ENCODE measurements around the gene SERPINB12. TPM values are rescaled to one million over a fixed set of nuclear protein-coding genes. Genes with fewer than 3 reads are reported as not detected.

Gene SERPINB12
- total RNA-seq, 1 donor from 2014 or later = not detected

DNA sequence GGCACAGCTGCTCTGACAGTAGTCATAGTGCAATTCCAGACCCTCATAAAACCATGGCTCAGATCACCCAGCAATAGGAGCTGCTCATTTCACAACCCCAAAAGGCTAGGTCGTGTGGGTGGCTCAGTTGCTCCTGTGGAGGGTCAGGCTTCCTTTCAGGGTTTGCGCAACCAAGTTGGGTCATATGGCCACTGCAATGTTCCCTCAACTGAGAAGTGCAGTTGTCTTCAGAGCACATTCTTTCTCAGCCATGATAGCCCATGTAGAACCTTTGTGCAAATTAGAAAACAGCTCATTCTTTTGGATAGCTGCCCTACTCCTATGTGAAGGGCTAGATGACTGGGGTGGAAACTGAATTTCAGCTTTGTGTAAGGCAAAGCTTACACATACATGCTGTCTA is 48.2 kb downstream of the SERPINB12 start:
- no peak for ATAC-seq
- intact Hi-C loops (cut with DNase I) = no loop called here
- no peak for DNase-seq (ENCODE audit: low spot score)

DNA sequence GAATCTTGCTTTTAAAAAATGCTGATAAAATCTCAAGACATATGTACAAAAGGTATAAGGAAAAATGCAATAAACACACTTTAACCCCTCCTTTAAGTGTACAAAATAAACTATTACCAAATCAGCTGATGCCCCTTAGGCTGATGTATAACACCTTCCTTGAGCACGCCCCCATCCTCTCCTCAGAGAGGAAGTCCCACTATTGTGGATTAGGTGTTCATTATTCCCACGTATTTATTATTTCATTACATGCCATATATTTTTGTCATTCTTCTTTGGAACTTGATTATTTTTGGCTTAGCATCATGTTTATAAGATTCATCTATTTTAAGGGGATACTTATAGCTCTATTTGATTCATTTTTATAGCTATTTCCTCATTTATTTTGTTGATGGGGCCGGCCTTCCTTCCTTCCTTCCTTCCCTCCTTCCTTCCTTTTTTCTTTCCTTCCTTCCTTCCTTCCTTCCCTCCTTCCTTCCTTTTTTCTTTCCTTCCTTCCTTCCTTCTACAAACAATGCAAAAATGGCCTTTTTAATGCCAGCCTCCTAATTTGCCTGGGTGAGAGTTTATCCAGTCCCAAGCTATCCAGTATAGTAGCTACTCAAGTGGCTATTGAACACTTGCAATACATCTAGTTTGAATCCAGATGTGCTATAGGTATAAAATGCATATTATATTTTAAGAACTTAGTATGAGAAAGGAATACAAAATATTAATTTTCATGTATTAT is 49.0 kb downstream of the SERPINB12 start:
- intact Hi-C loops (cut with DNase I) = no loop called here
- no peak for DNase-seq (ENCODE audit: low spot score)
- ATAC-seq = no peak

DNA sequence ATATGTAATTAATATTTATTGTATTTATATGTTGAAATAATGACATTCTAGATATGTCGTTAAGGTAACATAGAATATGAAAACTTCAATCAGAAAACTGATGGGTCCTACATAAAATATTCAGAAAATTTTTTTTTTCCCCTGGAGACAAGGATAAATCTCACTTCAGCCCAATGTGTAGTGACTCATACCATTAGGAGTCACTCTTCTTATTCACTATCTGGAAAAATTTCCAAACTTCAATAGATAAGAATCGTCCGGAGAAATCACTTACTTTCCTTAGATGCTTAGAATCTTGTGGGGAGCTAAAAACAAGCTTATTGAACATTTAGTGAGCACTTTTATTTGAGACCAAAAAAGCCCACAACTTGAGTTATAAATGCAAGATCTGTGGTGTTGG is 49.6 kb downstream of the SERPINB12 start:
- no peak for DNase-seq (ENCODE audit: low spot score)
- no peak for ATAC-seq
- intact Hi-C loops (cut with DNase I) = no loop called here

DNA sequence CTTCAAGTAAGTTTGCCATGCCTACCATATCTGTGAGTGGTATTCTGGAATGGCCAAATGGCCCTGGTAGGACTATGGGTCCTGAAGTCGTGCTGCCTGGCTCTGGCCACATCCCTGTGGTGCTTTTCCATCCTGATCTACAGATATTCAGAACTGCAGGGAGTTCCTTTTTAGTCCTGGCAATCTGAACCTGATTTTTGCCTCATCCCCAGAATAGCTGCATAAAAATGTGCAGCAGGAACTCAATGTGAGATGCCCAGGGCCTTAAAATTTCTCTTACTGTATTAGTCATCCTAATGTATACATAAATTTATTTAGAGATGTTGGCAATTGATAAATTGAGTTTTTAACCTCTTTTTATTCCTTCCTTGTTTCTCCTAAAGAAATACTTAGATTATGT is 50.3 kb downstream of the SERPINB12 start:
- intact Hi-C loops (cut with DNase I) = no loop called here
- no peak for DNase-seq (ENCODE audit: low spot score)
- no peak for ATAC-seq

DNA sequence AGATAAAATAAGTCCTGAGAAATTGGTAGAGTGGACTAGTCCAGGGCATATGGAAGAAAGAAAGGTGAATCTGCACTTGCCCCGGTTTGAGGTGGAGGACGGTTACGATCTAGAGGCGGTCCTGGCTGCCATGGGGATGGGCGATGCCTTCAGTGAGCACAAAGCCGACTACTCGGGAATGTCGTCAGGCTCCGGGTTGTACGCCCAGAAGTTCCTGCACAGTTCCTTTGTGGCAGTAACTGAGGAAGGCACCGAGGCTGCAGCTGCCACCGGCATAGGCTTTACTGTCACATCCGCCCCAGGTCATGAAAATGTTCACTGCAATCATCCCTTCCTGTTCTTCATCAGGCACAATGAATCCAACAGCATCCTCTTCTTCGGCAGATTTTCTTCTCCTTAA is 54.8 kb downstream of the SERPINB12 start:
- DNase-seq (ENCODE audit: low spot score) (no peak), ATAC-seq (no peak)
- intact Hi-C loops (cut with DNase I) = no loop called here

DNA sequence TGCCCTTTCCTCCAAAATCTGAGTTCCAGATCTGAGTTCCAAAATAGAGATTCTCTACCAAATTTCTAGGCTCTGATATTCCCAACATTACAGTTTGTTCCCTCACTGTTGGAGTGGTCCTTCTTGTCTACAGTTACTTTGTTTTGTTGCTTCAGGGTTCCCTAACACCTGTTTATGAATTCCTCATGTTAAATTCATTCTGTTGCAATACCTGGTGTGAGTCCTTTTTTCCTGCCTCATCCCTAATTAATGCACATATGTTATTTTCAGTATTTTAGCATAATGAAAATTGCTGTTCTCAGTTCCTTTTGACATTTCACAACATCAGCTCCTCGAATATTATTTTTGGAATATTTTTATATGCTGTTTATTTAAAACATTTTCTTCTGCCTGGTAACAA is 61.2 kb downstream of the SERPINB12 start:
- ATAC-seq (no peak), DNase-seq (ENCODE audit: low spot score) (no peak)
- intact Hi-C loops (cut with DNase I) = no loop called here

DNA sequence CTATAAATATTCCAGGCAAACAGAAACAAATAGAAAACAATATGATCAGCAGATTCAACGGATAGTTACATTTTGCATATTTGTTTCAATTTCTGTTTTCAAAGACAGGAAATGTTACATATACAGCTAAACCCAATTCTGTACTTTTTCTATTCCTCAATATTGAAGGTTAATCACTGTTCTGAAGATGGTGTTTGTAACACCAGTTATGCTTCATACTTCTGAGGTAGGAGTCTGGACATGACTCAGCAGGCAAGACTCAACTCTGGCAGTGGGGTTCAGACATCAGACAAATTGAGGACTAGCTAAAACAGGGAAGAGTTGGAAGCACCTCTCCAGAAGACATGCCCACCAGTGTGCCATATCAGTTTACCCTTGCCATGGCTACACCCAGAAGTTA is 61.6 kb downstream of the SERPINB12 start:
- intact Hi-C loops (cut with DNase I) = no loop called here
- no peak for ATAC-seq
- DNase-seq (ENCODE audit: low spot score) = no peak

DNA sequence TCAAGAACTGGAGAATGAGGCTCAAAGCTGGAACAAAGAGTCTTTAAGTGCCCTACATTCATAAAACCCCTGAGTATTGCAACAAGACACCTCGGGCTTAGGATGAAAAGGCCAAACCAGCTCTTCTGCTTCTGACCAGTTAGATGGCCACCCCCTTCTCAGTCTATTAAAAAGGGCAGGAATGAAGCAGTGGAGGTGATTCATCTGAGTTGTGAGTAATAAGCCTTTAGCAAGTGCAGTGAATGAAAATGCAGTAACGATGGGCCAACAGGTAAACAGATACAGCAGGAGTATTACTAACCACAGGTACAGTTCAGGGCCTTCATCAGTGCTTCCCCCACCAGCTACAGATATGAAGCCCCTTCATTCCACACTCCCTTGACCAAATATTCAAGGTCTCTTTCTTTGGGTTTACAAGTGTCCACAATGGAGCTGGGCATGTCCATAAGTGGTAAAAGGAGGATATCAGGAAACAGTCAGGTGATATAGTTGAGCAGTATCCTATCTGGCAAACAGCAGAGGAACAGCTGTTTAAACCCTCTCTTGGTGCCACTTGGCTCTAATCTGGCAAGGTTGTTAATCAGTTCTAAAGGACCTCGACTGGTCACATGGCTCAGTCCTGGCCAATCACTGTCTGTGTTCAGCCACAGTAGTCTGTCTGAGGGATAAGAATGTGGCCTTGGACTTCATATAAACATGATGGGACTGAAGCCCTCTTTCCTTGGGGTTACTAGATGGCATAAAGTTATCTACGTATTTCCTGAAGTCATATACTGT is 62.8 kb downstream of the SERPINB12 start:
- intact Hi-C loops (cut with DNase I) = no loop called here
- DNase-seq (ENCODE audit: low spot score) = no peak
- no peak for ATAC-seq

DNA sequence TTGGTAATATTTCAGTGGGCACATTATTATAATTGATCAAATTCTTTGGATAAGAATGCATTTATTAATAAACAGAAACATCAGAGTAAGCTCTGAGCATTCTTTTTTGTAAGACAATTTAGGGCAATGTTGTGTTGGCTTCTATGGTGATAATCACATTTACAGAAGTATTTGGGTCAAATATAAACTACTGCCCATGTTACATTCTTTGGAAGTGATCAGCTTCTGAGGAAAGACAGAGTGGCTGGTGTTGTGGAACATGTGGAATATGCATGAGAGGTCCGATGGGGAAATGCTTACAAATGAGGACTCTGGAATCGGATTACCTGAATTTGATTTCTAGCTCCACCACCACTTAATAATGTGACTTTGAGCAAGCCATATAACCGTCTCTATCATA is 64.4 kb downstream of the SERPINB12 start:
- intact Hi-C loops (cut with DNase I) = no loop called here
- DNase-seq (ENCODE audit: low spot score) (no peak), ATAC-seq (no peak)

DNA sequence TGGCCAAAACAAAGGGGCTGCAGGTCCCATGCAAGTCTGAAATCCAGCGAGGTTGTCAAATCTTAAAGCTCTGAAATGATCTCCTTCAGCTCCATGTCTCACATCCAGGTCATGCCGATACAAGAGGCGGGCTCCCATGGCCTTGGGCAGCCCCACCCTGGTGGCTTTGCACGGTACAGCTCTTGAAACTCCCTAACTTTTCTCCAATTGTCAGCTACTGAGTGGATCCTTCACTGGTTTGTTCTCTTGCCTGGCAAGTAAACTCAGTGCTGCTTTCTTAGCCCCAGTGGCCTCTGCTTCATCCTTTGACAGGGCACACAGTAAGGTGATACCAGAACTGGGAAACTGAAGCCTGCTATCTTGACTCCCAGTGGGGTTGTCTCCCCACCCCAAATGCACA is 71.3 kb downstream of the SERPINB12 start:
- DNase-seq (ENCODE audit: low spot score) (no peak), ATAC-seq (no peak)
- intact Hi-C loops (cut with DNase I) = no loop called here

DNA sequence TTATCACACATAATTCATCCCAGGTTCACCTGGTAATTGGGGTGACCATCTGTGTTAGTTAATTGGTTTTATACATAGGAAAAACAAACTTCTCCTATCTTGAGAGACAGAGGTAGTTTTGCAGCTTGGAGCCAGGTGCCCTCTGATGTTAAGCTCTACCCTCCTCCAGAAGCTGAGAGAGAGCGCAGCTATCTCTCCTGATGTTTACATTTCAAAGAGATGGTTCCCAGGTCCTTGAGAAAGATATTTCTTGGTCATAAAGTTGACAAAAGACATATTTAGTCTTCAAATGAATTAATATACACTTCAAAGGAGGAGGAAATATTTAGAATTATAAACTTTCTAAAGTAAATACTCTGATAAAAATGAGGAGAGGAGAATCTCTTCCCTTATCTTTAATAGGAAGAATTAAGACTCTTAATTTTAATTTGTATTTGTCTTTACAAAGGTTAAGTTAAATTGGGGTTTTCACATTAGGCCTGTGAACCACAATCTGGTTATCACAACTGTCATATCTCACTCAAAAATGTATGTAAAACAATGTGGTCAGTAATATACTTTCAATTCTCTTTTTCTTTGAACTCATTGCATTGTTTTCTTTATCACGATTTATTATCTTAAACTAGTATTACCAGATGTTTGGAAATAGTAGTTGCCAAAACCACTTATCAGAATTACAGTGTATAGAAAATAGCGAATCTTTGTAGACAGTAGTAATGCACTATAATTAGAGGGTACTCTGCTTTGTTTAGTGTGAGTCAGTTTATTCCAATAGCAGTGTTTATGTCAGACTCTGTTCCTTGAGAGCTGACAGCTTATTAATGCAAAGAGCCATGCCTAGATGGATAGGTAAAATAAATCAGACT is 75.1 kb downstream of the SERPINB12 start:
- intact Hi-C loops (cut with DNase I) = no loop called here
- ATAC-seq = no peak
- DNase-seq (ENCODE audit: low spot score) = no peak

DNA sequence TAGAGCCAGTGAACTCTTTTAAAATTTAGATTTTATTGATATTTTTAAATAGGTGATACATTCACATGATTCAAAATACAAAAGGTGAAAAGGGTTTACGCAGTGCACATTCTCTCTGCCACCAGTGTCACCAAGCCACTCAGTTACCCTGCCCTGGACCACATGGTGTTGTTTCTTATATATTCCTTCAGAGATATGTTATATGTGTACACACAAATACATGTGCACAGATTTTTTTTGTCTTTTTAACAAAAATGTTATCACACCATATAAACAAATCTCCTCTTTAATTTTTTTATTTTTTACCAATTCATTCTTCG is 75.7 kb downstream of the SERPINB12 start:
- DNase-seq (ENCODE audit: low spot score) (no peak), ATAC-seq (no peak)
- intact Hi-C loops (cut with DNase I) = no loop called here

Other genes with a start within 250 kb of the SERPINB12 start
- gene BCL2, start 222.6 kb upstream of the SERPINB12 start, total RNA-seq = 47.3 TPM
- 118 TPM for gene KDSR, start 175.2 kb upstream of the SERPINB12 start, total RNA-seq
- gene VPS4B, start 119.9 kb upstream of the SERPINB12 start, total RNA-seq = 60.4 TPM
- gene SERPINB5, start 65.4 kb upstream of the SERPINB12 start, total RNA-seq = not detected
- gene SERPINB13, start 45.0 kb downstream of the SERPINB12 start, total RNA-seq = not detected
- not detected for gene SERPINB4, start 101.9 kb downstream of the SERPINB12 start, total RNA-seq
- not detected for gene SERPINB3, start 119.5 kb downstream of the SERPINB12 start, total RNA-seq
- gene SERPINB11, start 160.6 kb downstream of the SERPINB12 start, total RNA-seq = not detected
- 0.53 TPM for gene SERPINB7, start 233.0 kb downstream of the SERPINB12 start, total RNA-seq